Retina (tissue), 1 donor: ENCODE results near the gene MEGF9.
"Not testable (repeated sequence)": the region's sequence is repeated elsewhere in the genome, so short reads cannot be mapped to it uniquely, and the experiment has no call there.

Experiments
- DNase-seq: peaks from one replicate; pipeline ENCODE4 v3.0.0-alpha.2; 2016

MEGF9 gene

DNA sequence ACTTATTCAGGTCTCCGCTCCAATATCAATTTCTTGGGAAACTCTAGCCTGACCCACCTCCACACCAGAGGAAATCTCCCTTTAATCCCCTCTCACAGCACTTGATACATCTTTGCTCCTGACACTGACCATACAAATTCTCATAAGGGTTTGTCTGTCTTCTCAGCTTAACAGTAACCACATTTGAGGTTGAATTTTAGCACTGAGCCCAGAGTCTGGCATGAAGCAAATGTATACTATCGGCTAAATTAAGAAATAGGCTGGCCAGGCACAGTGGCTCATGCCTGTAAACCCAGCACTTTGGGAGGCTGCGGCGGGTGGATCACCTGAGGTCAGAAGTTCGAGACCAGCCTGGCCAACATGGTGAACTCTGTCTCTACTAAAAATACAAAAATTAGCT is 144.0 kb downstream of the MEGF9 start:
- no peak for DNase-seq

DNA sequence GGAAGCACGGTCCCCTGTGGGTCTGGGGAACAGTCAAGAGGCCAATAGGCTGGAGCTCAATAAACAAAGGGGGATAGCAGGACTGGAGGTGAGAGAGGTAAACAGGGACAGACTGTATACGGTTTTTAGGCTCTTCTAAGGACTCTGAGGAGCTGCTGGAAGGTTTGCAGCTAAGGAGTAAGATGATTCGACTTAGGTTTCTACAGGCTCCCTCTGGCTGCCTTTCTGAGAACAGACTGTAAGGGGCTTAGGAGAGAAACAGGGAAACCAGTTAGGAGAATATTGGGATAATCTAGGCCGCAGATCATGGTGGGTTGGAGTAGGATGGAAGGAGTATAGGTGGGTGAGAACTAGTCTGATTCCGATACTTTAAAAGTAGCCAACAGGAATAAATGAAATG is 144.7 kb downstream of the MEGF9 start:
- no peak for DNase-seq

GRCh38 chr9:120568816-120569215 is 145.5 kb downstream of the MEGF9 start:
- no peak for DNase-seq

DNA sequence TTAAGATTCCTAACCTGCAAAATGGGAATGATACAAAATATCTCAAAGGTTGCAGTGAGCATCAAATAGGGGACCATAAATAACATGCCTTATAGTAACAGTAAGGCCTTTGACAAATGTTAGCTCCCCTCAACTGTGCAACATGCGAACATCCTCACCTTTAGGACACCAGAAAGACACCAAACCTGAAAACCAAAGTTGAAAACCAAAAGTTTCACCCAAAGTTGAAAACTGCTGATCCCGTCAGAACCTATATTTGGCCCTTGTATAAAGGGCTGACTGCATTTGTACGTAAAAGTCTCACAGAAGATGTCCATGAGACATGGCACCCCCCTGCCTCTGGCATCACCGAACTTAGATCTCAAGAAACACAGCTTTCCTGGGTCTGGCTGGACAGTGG is 146.4 kb downstream of the MEGF9 start:
- DNase-seq, result no peak

DNA sequence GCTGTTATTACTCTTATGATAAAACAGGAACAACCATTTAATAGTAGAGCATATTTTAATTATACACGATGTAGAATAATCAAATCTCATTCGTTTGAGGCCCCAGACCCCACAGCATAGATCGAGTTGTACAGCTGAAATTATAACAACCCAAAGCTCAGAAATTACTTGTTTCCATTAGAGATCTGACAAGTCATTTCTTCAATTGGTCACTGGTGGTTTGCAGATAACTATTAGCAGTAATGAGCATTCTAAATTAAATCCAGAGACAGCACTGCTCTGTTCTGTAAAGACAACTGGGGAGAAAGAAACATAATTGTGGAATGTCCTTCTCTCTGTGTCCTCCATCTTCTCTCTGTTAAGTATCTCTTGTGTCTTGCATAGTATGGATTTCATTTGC is 147.2 kb downstream of the MEGF9 start:
- no peak for DNase-seq

- no peak for DNase-seq
Observed at GRCh38 chr9:120564589-120564988, 149.7 kb downstream of the MEGF9 start.

GRCh38 chr9:120562861-120563443 is 151.3 kb downstream of the MEGF9 start:
- DNase-seq, result no peak

GRCh38 chr9:120561709-120562108 is 152.6 kb downstream of the MEGF9 start:
- DNase-seq, result no peak

- DNase-seq, result no peak
Observed at GRCh38 chr9:120559546-120559945, 154.7 kb downstream of the MEGF9 start.

DNA sequence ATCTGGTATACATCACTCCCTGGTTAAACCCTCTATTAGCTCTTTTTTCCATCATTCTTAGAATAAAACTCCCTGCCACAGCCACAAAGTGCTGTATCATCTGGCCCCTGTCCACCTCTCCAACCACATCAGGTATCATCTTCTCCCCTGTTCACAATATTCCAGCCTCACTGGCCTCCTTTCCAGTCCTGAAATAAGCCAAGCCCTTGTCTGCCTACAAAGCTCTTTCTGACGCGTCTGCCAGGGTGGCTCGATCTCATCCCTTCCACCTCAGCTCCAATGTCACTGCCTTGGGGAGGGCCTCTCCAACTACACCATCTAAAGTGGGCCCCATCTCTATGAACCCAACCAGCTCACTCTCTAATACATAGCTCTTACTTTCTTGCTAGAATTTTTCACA is 155.8 kb downstream of the MEGF9 start:
- no peak for DNase-seq

DNA sequence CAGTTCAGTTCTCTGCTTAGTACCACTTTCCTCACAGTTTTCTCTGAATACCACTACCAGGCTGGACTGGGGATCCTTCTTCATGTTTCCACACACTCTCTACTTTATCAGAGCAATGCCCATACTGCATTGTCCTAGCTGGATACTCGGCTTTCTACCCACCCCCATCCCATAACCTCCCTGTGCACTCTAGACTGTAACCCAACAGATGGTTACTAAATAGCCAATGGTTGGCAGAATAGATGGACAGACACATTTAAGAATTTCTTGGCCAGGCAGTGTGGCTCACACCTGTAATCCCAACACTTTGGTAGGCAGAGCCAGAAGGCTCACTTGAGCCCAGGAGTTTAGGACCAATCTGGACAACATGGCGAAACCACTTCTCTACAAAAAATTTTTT is 157.1 kb downstream of the MEGF9 start:
- no peak for DNase-seq

DNA sequence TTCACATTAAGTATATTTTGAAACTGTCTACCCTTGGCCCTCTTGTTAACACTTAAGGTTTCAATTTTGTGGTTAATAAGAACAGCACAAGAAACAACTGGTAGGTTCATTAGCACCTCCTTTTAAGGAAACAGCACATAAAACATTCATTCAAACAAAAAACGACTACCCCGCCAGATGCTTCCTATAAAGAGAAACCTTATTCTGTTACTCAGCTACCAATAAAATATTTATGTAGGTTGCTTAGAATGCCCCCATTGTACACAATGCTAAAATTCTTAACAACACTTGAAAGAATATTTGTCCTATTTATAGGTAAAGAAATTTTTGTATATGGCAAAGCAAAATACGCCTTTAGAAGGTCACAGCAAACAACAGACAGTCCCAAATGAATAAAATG is 157.5 kb downstream of the MEGF9 start:
- DNase-seq, result no peak

DNA sequence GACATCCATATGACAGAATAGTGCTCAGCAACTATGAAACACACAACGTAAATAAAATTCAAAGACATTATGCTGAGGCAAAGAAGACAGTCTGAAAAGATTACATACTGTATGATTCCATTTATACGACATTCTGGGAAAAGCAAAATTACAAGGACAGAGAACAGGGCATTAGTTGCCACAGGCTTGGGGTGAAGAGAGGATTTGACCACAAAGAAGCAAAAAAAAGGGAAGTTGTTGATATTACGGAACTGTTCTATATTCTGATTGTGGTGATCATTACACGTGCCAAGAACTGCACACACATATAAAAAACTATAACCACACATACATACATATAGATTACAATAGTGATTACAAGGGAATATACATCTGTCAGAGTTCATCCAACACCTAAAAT is 158.4 kb downstream of the MEGF9 start:
- no peak for DNase-seq

- DNase-seq, result not testable (repeated sequence)
Observed at GRCh38 chr9:120552210-120552704, 162.0 kb downstream of the MEGF9 start.
